Mesothelial cell of epicardium (in vitro differentiated cells): ENCODE results near the gene DAB2IP. TPM values are rescaled to one million over a fixed set of nuclear protein-coding genes. Genes with fewer than 3 reads are reported as not detected.
A peak's percentile ranks its signal among the peaks of the same experiment; 100 is the strongest.

ENCODE experiments used
- DNase-seq, 2 experiments: peaks; one replicate each; pipeline ENCODE4 v3.0.0; 2021; ENCODE audit warnings: low spot score in 2 of 2; ENCODE audit not compliant: unreplicated experiment in 2 of 2
- H3K27ac Mint-ChIP-seq: 2 replicates; pipeline ENCODE4 v1.8.0; 2021; ENCODE audit warnings: mixed read lengths
- H3K27me3 Mint-ChIP-seq: 2 replicates; pipeline ENCODE4 v1.8.0; 2021; ENCODE audit warnings: low read depth, mixed read lengths
- H3K36me3 Mint-ChIP-seq: 2 replicates; pipeline ENCODE4 v1.8.0; 2021; ENCODE audit warnings: mixed read lengths
- H3K4me1 Mint-ChIP-seq: 2 replicates; pipeline ENCODE4 v1.8.0; 2021; ENCODE audit warnings: mixed read lengths
- H3K4me3 Mint-ChIP-seq: 2 replicates; pipeline ENCODE4 v1.8.0; 2021; ENCODE audit warnings: mild to moderate bottlenecking, moderate library complexity, mixed read lengths
- H3K9me3 Mint-ChIP-seq: 2 replicates; pipeline ENCODE4 v1.8.0; 2021; ENCODE audit warnings: mixed read lengths
- CTCF ChIP-seq: fragments of 200-600 bp; sonication (generic); IDR thresholded peaks from one replicate; pipeline ENCODE4 v1.5.0; 2021; ENCODE audit warnings: antibody characterized with exemption; ENCODE audit not compliant: unreplicated experiment
- total RNA-seq: library from RNA; stranded (reverse); gene quantifications from 3 replicates; pipeline ENCODE4 v1.2.1, GENCODE V29; 2021

DAB2IP gene
- total RNA-seq, 1 donor from 2014 or later: 75.7 TPM

- no peak overlapping the region for H3K27ac Mint-ChIP-seq
- no peak for TF ChIP-seq CTCF
- DNase-seq: no peak
- H3K4me1 Mint-ChIP-seq: peaks cover 35% of the 10 kb centered on the region
- no peaks in the 10 kb centered on the region for H3K27me3 Mint-ChIP-seq
- no peaks in the 10 kb centered on the region for H3K9me3 Mint-ChIP-seq
- H3K36me3 Mint-ChIP-seq: no peaks in the 10 kb centered on the region
- H3K4me3 Mint-ChIP-seq: no peak overlapping the region
Observed at GRCh38 chr9:121631115-121631514, 20.3 kb upstream of the DAB2IP start.

- Mint-ChIP-seq H3K4me3 (no peak overlapping the region), H3K27ac (no peak overlapping the region), H3K36me3 (no peaks in the 10 kb centered on the region), H3K9me3 (no peaks in the 10 kb centered on the region), H3K4me1 (peaks cover 42% of the 10 kb centered on the region), H3K27me3 (no peaks in the 10 kb centered on the region)
- no peak for DNase-seq
- TF ChIP-seq CTCF: no peak
Observed at GRCh38 chr9:121631978-121632418, 19.4 kb upstream of the DAB2IP start.

GRCh38 chr9:121633119-121633714 is 18.2 kb upstream of the DAB2IP start:
- no peak for DNase-seq
- no peaks in the 10 kb centered on the region for H3K9me3 Mint-ChIP-seq
- TF ChIP-seq CTCF: no peak
- no peaks in the 10 kb centered on the region for H3K36me3 Mint-ChIP-seq
- H3K27ac Mint-ChIP-seq: peak overlapping the region; percentile 43
- no peak overlapping the region for H3K4me3 Mint-ChIP-seq
- H3K27me3 Mint-ChIP-seq: no peaks in the 10 kb centered on the region
- H3K4me1 Mint-ChIP-seq: peaks cover 48% of the 10 kb centered on the region

- no peak overlapping the region for H3K4me3 Mint-ChIP-seq
- TF ChIP-seq CTCF: no peak
- no peak for DNase-seq
- no peak overlapping the region for H3K27ac Mint-ChIP-seq
- H3K4me1 Mint-ChIP-seq: peaks cover 53% of the 10 kb centered on the region
- H3K9me3 Mint-ChIP-seq: no peaks in the 10 kb centered on the region
- no peaks in the 10 kb centered on the region for H3K27me3 Mint-ChIP-seq
- no peaks in the 10 kb centered on the region for H3K36me3 Mint-ChIP-seq
Observed at GRCh38 chr9:121633736-121634135, 17.7 kb upstream of the DAB2IP start.

- Mint-ChIP-seq H3K36me3 (no peaks in the 10 kb centered on the region), H3K4me3 (no peak overlapping the region), H3K27me3 (no peaks in the 10 kb centered on the region), H3K9me3 (no peaks in the 10 kb centered on the region), H3K4me1 (peaks cover 49% of the 10 kb centered on the region), H3K27ac (peak overlapping the region; percentile 78)
- DNase-seq: no peak
- TF ChIP-seq CTCF: no peak
Observed at GRCh38 chr9:121634329-121635261, 16.8 kb upstream of the DAB2IP start.
